Mesodermal cell (in vitro differentiated cells): ENCODE results near the gene SNAPC5. TPM values are rescaled to one million over a fixed set of nuclear protein-coding genes. Genes with fewer than 3 reads are reported as not detected.
A peak's percentile ranks its signal among the peaks of the same experiment; 100 is the strongest.

ENCODE experiments used
- H3K27ac ChIP-seq: 2 replicates; pipeline ENCODE4 v1.7.0; 2013; ENCODE audit warnings: mild to moderate bottlenecking, low read depth, low read length, moderate library complexity; ENCODE audit not compliant: severe bottlenecking
- H3K36me3 ChIP-seq: 2 replicates; pipeline ENCODE4 v1.7.1; 2013; ENCODE audit warnings: mild to moderate bottlenecking, low read length, moderate library complexity; ENCODE audit not compliant: control insufficient read depth, insufficient read depth
- H3K4me1 ChIP-seq: one replicate; pipeline ENCODE4 v1.7.1; 2013; ENCODE audit warnings: mild to moderate bottlenecking, low read length; ENCODE audit not compliant: insufficient read depth, control insufficient read depth, poor library complexity, severe bottlenecking
- H3K4me3 ChIP-seq: 2 replicates; pipeline ENCODE4 v1.7.0; 2013; ENCODE audit warnings: low read length, control low read depth, mild to moderate bottlenecking; ENCODE audit not compliant: insufficient read depth, poor library complexity, severe bottlenecking; ENCODE audit errors: extremely low read depth
- H3K9me3 ChIP-seq: 2 replicates; pipeline ENCODE4 v1.7.1; 2013; ENCODE audit warnings: mild to moderate bottlenecking, low read length, moderate library complexity; ENCODE audit not compliant: control insufficient read depth
- WGBS, 2 experiments: methylation state at CpG; one replicate each; pipeline ENCODE4 v1.1.5; 2013; ENCODE audit warnings: missing lambda C conversion rate in 2 of 2; ENCODE audit not compliant: insufficient coverage in 2 of 2; 5-methylcytosine and 5-hydroxymethylcytosine counted together
- polyA plus RNA-seq, 2 experiments: library from polyadenylated mRNA; stranded (reverse); fragments of 50-300 nt; gene quantifications; one replicate each; pipeline ENCODE4 v1.2.3, GENCODE V29; 2013

Gene SNAPC5, protein sequence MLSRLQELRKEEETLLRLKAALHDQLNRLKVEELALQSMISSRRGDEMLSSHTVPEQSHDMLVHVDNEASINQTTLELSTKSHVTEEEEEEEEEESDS
- 14.4 TPM for polyA plus RNA-seq (2013, experiment 1 of 2)
- 18.7 TPM for polyA plus RNA-seq (2013, experiment 2 of 2)

DNA sequence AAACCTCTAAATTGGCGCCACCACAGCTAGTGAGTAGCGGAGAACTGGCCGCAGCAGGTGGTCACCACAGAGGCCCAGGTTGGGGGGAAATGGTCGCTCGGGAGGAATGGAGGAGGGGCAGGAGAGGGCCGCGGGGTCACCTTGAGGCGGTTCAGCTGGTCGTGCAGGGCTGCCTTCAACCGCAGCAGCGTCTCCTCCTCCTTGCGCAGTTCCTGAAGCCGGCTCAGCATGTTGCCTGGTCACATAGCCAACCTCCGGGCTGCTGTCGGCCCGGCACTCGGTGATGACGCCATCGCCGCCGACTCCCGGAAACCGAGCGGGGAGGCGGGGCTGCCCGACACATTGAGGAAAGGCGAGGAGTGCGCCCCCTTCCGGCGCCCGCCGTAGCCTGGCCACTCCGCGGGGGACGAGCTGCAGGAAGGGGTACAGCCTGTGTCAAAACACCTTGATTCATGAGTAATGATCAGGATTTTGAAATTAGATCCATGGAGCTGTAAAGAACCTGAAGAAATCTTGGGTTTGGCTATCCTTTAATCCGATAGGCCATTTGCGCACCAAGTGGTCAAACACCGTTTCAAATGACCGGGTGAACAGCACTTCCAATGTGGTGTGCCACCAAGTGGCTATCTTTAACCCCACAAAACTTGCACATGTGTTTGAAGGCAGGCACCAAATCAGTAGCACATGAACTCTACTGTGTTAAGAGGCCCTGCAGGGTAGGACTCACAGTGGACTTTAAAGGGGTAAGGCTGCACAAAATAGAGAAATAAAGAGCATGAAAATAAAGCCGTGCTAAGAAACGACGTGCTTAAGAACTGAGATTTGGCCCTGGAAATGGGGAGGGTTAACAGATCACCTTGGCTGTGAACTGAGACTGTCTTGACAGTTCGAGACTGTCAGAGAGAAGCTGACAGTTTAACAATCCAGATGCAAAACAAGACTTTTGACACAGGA is at the start of gene SNAPC5:
Gene SNAPC5 (minus strand): TSS at position 261 of the 954 bp plus-strand sequence. CDS start 31 bp downstream, at position 230.
- 10 to 14% methylated on average over 38 to 41 of the region's 43 CpGs for WGBS, 2 experiments
- Histone ChIP-seq H3K27ac (peak within 1 kb of the TSS; percentile 85), H3K4me3 (peak within 1 kb of the TSS; percentile 75), H3K36me3 (peaks cover 91% of the 10 kb centered on the region), H3K9me3 (no peaks in the 10 kb centered on the region), H3K4me1 (peaks cover 4% of the 10 kb centered on the region)

DNA sequence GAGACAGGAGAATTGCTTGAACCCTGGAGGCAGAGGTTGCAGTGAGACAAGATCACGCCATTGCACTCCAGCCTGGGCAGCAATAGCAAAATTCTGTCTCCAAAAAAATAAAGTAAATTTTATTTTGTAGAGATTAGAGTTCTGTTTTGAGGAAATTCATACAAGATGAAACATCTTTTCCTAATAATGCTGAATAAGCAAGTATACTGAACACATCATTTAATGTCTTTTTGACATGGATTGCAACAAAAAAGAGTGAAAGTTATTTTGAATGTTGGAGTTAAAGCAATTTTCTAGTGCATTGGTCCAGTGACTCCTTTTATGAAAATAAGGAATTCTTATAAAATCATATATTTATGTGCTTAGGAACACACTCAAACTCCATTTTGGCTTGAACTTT is 47.7 kb upstream of the SNAPC5 start:
- Histone ChIP-seq H3K27ac (no peak overlapping the region), H3K36me3 (peaks cover 53% of the 10 kb centered on the region), H3K9me3 (no peaks in the 10 kb centered on the region), H3K4me1 (no peaks in the 10 kb centered on the region), H3K4me3 (no peak overlapping the region)
- no CpG with 5 or more reads among the region's 1 CpG for WGBS, 2 experiments

DNA sequence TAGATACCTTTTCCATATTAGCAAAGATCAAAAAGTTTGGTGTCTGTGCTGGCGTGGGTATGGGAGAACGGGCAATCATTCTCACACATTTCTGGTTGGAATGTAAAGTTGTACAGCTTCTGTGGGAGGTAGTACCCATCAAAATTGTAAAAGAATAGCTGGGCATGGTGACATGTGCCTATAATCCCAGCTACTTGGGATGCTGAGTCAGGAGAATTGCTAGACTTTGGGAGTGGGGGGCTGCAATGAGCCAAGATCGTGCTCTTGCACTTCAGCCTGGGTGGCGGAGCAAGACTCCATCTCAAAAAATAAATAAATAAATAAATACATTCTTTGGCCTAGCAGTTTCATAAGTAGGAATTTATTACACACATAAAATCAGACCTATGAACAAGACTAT is 45.3 kb upstream of the SNAPC5 start:
- Histone ChIP-seq H3K4me1 (no peaks in the 10 kb centered on the region), H3K9me3 (no peaks in the 10 kb centered on the region), H3K36me3 (peaks cover 63% of the 10 kb centered on the region), H3K27ac (no peak overlapping the region), H3K4me3 (no peak overlapping the region)
- 100% methylated on average over 1 of the region's 4 CpGs; no CpG with 5 or more reads in 1 of the 2 experiments for WGBS, 2 experiments

DNA sequence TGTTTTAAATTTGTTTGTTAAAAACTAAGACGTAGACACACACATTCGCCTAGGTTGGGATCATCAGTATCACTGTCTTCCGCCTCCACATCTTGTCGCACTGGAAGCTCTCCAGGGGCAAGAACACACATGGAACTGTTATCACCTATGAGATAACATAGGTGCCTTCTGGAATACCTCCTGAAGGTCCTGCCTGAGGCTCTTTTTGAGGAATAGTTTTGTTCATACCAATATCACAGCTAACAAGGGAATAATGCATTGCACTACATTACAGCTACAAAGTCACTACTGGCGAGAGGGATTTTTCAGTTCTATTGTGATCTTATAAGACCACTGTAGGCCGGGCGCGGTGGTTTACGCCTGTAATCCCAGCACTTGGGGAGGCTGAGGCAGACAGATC is 37.5 kb upstream of the SNAPC5 start:
- Histone ChIP-seq H3K36me3 (peaks cover 59% of the 10 kb centered on the region), H3K27ac (no peak overlapping the region), H3K4me3 (no peak overlapping the region), H3K4me1 (no peaks in the 10 kb centered on the region), H3K9me3 (no peaks in the 10 kb centered on the region)
- WGBS, 2 experiments, result 89 to 92% methylated on average over 8 to 9 of the region's 9 CpGs

DNA sequence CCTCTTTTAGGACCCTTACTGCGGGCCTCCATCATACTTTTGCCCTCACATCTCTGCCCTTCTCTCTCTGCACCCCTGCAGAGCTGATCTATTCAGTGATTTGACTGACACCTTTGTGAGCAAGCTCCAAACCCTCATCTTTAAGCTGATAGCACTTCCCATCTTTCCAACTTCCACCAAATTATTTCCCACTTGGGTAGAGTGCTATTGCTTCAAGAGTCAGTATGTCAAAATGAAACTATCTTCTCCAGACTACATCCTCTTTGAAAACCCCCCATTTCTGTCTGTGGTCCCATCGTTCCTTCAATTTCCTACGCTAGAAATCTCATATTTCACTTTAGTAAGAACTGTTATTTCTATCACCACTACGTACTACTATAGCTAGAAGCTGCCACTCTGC is 27.3 kb upstream of the SNAPC5 start:
- WGBS, 2 experiments, result 89 to 90% methylated on average over 3 of the region's 4 CpGs
- no peak overlapping the region for H3K27ac ChIP-seq
- no peak overlapping the region for H3K4me3 ChIP-seq
- H3K36me3 ChIP-seq, result peaks cover 77% of the 10 kb centered on the region
- peaks cover 3% of the 10 kb centered on the region for H3K4me1 ChIP-seq
- H3K9me3 ChIP-seq, result no peaks in the 10 kb centered on the region

DNA sequence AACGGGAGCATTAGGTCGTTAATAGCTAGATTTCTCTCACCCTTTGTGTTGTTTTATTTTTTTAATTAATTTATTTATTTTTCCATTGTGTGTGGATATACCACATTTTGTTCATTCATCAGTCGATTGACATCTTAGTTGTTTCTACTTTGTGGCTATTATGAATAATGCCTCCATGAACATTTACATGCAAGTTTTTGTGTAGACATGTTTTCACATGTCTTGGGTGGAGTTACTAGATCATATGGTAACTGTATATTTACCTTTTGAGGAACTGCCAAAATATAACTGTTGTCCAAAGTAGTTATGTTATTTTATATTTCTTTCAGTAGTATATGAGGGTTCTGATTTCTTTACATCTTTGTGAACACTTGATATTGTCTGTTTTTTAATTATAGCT is 26.4 kb upstream of the SNAPC5 start:
- Histone ChIP-seq H3K4me1 (peaks cover 3% of the 10 kb centered on the region), H3K9me3 (no peaks in the 10 kb centered on the region), H3K4me3 (no peak overlapping the region), H3K27ac (no peak overlapping the region), H3K36me3 (peaks cover 80% of the 10 kb centered on the region)
- WGBS, 2 experiments, result no CpG with 5 or more reads among the region's 3 CpGs

DNA sequence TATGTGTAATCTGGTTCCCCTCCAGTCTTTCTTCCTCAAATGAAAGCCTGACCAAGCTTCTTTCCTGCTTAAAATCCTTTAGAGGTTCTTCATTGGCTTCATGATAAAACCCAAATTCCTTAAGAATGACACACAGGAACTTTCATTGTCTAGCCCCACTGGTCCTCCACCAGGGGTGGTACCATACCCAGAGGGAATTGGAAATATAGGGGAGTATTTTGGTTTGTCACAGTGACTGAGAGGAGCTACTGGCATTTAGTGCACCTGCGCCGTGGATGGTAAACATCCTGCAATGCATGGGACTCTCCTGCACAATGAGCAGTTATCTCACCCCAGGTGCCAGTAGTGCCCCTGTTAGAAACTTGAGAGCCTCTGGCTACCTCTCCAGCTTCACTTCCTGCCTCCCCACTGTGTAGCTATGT is 18.4 kb upstream of the SNAPC5 start:
- WGBS, 2 experiments, result 89 to 90% methylated on average over 2 of the region's 2 CpGs
- Histone ChIP-seq H3K4me3 (no peak overlapping the region), H3K27ac (peak overlapping the region; percentile 49), H3K9me3 (no peaks in the 10 kb centered on the region), H3K4me1 (peaks cover 17% of the 10 kb centered on the region), H3K36me3 (peaks cover 82% of the 10 kb centered on the region)

DNA sequence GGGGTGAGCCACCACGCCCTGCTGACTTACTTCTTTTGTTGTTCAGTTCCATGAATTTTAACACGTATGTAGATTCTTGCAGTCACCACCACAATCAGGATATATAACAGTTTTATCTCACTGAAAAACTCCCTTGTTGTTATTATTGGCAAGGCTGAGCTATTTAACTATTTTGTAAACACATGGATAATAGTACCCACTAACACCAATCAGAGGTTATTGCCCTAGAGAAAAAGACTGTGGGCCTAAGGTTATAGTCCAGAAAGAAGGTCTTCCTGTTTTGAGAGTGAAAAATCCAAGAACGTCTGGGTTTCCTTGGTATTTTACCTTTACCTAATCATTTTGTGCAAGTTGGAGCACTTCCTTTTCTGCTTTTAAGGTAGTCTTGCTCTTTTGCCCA is 17.0 kb upstream of the SNAPC5 start:
- 100% methylated on average over 2 of the region's 3 CpGs for WGBS, 2 experiments
- H3K4me1 ChIP-seq, result peaks cover 17% of the 10 kb centered on the region
- no peaks in the 10 kb centered on the region for H3K9me3 ChIP-seq
- H3K36me3 ChIP-seq, result peaks cover 78% of the 10 kb centered on the region
- H3K27ac ChIP-seq, result no peak overlapping the region
- H3K4me3 ChIP-seq, result no peak overlapping the region

DNA sequence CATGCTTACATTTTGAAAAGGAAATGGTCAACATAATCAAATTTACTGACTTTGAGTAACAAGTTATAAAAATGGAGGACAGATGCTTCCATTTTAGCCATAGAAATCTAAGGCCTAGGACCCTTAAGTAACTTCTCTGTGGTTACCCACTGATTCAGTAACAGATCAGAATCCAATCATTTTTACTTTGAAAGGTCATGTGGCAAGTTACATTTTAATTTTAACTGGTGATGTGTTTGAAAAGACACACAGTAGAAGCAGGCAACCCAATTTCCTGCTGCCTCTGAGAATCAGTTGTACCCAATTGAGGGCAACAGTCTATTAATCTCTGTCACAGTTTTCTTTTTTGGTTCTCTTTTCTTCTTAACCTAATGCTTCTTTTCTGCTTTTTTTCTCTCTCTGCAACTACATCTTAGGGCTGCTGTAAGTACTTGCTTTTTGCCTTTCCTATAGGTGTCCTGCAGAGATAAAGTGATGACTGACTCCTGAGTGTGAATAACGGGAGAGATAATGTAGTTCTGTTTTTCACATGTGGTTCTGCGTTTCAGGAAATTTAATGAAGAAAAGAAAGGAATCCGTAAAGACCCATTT is 10.8 kb upstream of the SNAPC5 start:
- Histone ChIP-seq H3K36me3 (peaks cover 39% of the 10 kb centered on the region), H3K9me3 (no peaks in the 10 kb centered on the region), H3K27ac (no peak overlapping the region), H3K4me3 (no peak overlapping the region), H3K4me1 (peaks cover 3% of the 10 kb centered on the region)
- 100% methylated on average over 2 of the region's 3 CpGs; no CpG with 5 or more reads in 1 of the 2 experiments for WGBS, 2 experiments

DNA sequence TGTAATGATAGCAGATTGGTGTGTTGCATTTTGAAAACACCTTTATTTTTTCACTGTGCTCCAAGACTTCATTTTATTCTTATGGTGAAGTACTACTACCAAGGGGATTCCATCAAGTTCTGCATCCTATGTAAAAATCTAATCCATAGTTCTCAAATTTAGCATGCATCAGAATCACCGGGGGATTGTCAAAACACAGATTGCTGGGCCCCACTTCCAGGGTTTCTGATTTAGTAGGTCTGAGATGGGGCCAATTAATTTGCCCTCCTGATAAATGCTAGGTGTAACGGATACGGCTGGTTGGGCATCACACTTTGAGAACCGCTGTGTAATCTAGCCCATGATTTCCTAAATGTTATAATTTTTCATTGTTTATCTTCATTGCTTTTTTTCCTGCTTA is 8.3 kb upstream of the SNAPC5 start:
- 17 to 68% methylated on average over 1 to 3 of the region's 4 CpGs for WGBS, 2 experiments
- peak overlapping the region; percentile 83 for H3K4me3 ChIP-seq
- H3K9me3 ChIP-seq, result no peaks in the 10 kb centered on the region
- H3K4me1 ChIP-seq, result peaks cover 7% of the 10 kb centered on the region
- H3K27ac ChIP-seq, result no peak overlapping the region
- H3K36me3 ChIP-seq, result peaks cover 47% of the 10 kb centered on the region
